GM21360 (cell line): ENCODE results near the gene SGK1.

ENCODE experiments used
- ATAC-seq: cut with Tn5 transposase; IDR thresholded peaks from one replicate; pipeline ENCODE4 v1.9.1; 2021; ENCODE audit warnings: mild to moderate bottlenecking, moderate library complexity; ENCODE audit not compliant: unreplicated experiment

The SGK1 gene

GRCh38 chr6:134138226-134138975 is 179.5 kb downstream of the SGK1 start:
- no peak for ATAC-seq

- ATAC-seq = no peak
Observed at GRCh38 chr6:134134654-134135053, 183.3 kb downstream of the SGK1 start.

GRCh38 chr6:134132494-134133141 is 185.3 kb downstream of the SGK1 start:
- ATAC-seq = no peak

- no peak for ATAC-seq
Observed at GRCh38 chr6:134131530-134132139, 186.3 kb downstream of the SGK1 start.

GRCh38 chr6:134128146-134128545 is 189.8 kb downstream of the SGK1 start:
- no peak for ATAC-seq

- ATAC-seq = no peak
Observed at GRCh38 chr6:134123666-134124208, 194.2 kb downstream of the SGK1 start.

GRCh38 chr6:134122775-134123174 is 195.1 kb downstream of the SGK1 start:
- ATAC-seq = no peak

GRCh38 chr6:134119486-134119885 is 198.4 kb downstream of the SGK1 start:
- ATAC-seq = no peak
